Neural crest cell (in vitro differentiated cells): Measurements from ENCODE around the gene HCLS1. TPM values are rescaled to one million over a fixed set of nuclear protein-coding genes. Genes with fewer than 3 reads are reported as not detected.

Source experiments
- DNase-seq: peaks from one replicate; pipeline ENCODE4 v3.0.0; 2021; ENCODE audit warnings: low read depth, mixed read lengths, low spot score
- H3K27ac Mint-ChIP-seq: one replicate; pipeline ENCODE4 v1.8.0; 2021; ENCODE audit warnings: mild to moderate bottlenecking, mixed read lengths; ENCODE audit not compliant: unreplicated experiment
- H3K27me3 Mint-ChIP-seq: 2 replicates; pipeline ENCODE4 v1.8.0; 2021; ENCODE audit warnings: low read depth, mild to moderate bottlenecking, mixed read lengths
- H3K36me3 Mint-ChIP-seq: 2 replicates; pipeline ENCODE4 v1.8.0; 2021; ENCODE audit warnings: low read depth, mild to moderate bottlenecking, mixed read lengths
- H3K4me1 Mint-ChIP-seq: 2 replicates; pipeline ENCODE4 v1.8.0; 2021; ENCODE audit warnings: mixed read lengths
- H3K4me3 Mint-ChIP-seq: one replicate; pipeline ENCODE4 v1.8.0; 2021; ENCODE audit warnings: mild to moderate bottlenecking, mixed read lengths
- H3K9me3 Mint-ChIP-seq: 2 replicates; pipeline ENCODE4 v1.8.0; 2021; ENCODE audit warnings: mixed read lengths
- total RNA-seq: library from RNA; stranded (reverse); gene quantifications from 2 replicates; pipeline ENCODE4 v1.2.1, GENCODE V29; 2021
- TF ChIP-seq, protein P1 (sequence below): fragments of 200-600 bp; sonication (generic); conservative IDR thresholded peaks from 2 replicates; pipeline ENCODE4 v1.5.0; 2021; ENCODE audit warnings: antibody characterized with exemption, mild to moderate bottlenecking

HCLS1 gene
- total RNA-seq, 1 donor from 2014 or later = 0.54 TPM

DNA sequence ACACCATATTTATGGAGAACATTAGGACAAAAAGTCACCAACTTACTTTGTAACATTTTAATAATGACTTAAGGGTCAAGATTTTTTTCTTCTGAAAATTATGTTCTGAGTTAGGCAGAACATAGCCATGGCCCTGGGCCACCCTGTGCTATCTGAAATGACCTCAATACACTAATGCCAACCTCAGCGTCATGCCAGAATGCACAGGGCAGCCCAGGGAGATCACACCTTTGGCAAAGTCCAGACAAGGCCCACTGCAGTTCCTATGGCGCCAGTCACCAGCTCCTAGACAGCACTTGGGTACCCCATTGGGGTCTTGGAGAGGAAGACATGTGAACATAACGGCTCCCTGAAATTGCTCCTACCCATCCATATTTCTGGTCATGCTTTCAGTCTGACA is 33.1 kb downstream of the HCLS1 start:
- peaks cover 3% of the 10 kb centered on the region for H3K27me3 Mint-ChIP-seq
- H3K36me3 Mint-ChIP-seq = no peaks in the 10 kb centered on the region
- DNase-seq = no peak
- H3K4me3 Mint-ChIP-seq = no peak overlapping the region
- H3K9me3 Mint-ChIP-seq = no peaks in the 10 kb centered on the region
- TF ChIP-seq, protein P1, sequence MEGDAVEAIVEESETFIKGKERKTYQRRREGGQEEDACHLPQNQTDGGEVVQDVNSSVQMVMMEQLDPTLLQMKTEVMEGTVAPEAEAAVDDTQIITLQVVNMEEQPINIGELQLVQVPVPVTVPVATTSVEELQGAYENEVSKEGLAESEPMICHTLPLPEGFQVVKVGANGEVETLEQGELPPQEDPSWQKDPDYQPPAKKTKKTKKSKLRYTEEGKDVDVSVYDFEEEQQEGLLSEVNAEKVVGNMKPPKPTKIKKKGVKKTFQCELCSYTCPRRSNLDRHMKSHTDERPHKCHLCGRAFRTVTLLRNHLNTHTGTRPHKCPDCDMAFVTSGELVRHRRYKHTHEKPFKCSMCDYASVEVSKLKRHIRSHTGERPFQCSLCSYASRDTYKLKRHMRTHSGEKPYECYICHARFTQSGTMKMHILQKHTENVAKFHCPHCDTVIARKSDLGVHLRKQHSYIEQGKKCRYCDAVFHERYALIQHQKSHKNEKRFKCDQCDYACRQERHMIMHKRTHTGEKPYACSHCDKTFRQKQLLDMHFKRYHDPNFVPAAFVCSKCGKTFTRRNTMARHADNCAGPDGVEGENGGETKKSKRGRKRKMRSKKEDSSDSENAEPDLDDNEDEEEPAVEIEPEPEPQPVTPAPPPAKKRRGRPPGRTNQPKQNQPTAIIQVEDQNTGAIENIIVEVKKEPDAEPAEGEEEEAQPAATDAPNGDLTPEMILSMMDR = no peak
- no peaks in the 10 kb centered on the region for H3K4me1 Mint-ChIP-seq
- H3K27ac Mint-ChIP-seq = no peak overlapping the region

DNA sequence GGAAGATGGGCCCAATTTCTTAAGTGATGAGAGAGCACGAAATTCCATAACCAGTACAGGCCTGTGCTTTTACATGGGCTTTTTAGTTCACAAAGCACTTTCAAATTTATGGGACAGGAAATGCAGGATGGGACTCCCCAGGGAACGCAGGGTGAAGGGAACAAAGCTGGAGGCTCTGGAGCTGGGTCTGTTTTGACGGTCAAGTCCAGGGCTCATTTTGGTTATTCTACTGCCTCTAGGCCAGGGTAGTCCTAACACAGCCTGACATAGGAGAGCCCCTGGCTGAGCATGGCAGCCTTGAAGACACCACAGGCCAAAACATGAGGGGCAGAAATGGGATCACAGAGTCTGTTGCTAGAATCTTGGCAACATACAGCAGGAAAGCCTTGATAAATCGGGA is 33.5 kb downstream of the HCLS1 start:
- Mint-ChIP-seq H3K27ac (no peak overlapping the region), H3K36me3 (no peaks in the 10 kb centered on the region), H3K4me3 (no peak overlapping the region), H3K9me3 (no peaks in the 10 kb centered on the region), H3K27me3 (peaks cover 3% of the 10 kb centered on the region), H3K4me1 (no peaks in the 10 kb centered on the region)
- no peak for DNase-seq
- TF ChIP-seq, protein P1 = no peak

DNA sequence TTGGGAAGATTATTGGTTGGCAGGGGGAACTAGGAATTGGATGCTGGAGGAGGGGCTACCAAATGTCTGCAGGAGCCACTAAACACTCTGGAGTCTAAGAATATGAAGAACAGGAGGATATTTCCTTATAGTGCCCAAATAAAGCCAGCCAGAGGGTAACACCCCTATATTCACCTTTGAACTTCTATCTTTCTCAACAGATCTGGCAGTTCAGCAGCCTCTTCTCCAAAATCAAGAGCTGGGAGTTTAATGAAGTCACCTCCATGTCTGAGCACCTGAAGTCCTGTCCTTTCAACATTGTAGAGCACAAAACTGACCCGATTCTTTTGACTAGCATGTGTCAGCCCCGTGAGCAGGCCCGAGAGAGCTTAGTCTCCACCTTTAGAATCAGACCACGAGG is 34.2 kb downstream of the HCLS1 start:
- no peak overlapping the region for H3K27ac Mint-ChIP-seq
- H3K36me3 Mint-ChIP-seq = no peaks in the 10 kb centered on the region
- no peak overlapping the region for H3K4me3 Mint-ChIP-seq
- TF ChIP-seq, protein P1 = no peak
- no peaks in the 10 kb centered on the region for H3K9me3 Mint-ChIP-seq
- no peaks in the 10 kb centered on the region for H3K4me1 Mint-ChIP-seq
- DNase-seq = no peak
- peaks cover 3% of the 10 kb centered on the region for H3K27me3 Mint-ChIP-seq

DNA sequence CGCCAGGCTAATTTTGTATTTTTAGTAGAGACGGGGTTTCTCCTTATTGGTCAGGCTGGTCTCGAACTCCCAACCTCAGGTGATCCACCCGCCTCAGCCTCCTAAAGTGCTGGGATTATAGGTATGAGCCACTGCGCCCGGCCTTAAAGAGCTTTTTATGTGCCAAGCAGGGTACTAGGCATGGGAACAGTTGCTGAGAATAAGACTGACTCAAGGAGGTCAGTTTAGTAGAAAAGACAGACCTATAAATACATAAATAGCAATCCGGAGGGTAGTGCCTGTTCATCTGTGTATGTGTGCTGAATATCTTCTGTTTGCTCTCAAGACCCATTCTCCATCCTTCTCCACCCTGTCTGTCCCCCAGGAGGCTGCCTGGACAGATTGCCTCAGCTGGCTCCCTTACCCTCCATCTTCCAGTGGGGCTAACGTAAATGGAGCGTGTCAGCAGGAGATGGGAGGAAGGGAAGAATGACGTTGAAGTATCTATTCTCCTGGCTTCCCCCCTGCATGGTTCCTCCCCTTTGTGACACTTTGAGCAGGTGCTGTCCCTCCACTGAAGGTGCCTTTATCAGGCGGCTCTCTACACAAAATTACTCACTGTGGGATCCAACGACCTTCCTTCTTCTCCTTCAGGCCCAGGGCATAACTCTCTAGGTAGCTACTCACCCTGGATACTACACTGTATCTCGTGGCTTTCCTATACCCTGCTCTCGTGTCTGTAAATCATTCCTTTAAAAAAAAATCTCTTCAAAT is 36.4 kb downstream of the HCLS1 start:
- Mint-ChIP-seq H3K4me1 (no peaks in the 10 kb centered on the region), H3K27me3 (peaks cover 3% of the 10 kb centered on the region)
- TF ChIP-seq, protein P1 = no peak

DNA sequence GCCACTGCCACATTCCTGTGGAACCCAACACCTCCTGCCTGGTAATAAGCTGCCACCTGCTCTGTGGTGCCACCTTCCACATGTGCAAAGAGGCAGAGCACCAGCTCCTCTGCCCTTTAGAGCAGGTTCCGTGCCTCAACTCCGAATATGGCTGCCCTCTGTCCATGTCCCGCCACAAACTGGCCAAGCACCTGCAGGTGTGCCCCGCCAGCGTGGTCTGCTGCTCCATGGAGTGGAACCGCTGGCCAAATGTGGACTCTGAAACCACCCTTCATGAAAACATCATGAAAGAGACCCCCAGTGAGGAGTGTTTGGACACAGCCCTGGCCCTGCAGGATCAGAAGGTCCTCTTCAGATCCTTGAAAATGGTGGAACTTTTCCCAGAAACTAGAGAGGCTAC is 39.2 kb downstream of the HCLS1 start:
- Mint-ChIP-seq H3K36me3 (no peaks in the 10 kb centered on the region), H3K4me1 (no peaks in the 10 kb centered on the region), H3K27me3 (peaks cover 3% of the 10 kb centered on the region), H3K9me3 (no peaks in the 10 kb centered on the region), H3K4me3 (no peak overlapping the region), H3K27ac (no peak overlapping the region)
- TF ChIP-seq, protein P1 = no peak
- no peak for DNase-seq

More for the DNA sequence above, 36.4 kb downstream of the HCLS1 start:
- H3K27ac Mint-ChIP-seq = no peak overlapping the region
- no peaks in the 10 kb centered on the region for H3K9me3 Mint-ChIP-seq
- no peak overlapping the region for H3K4me3 Mint-ChIP-seq
- DNase-seq = no peak
- H3K36me3 Mint-ChIP-seq = no peaks in the 10 kb centered on the region
